Measurements from ENCODE around the gene AP1G2.
"Not testable (repeated sequence)": the region's sequence is repeated elsewhere in the genome, so short reads cannot be mapped to it uniquely, and the experiment has no call there.

The AP1G2 gene

GRCh38 chr14:23567186-23568020 is at the start of gene AP1G2:
TSS of gene AP1G2 (minus strand) at chr14:23567791. CDS start at chr14:23567314, 477 bp downstream.
- peak; percentile 79 for DNase-seq

GRCh38 chr14:23615856-23616255 is 48.3 kb upstream of the AP1G2 start:
- DNase-seq = no peak

- DNase-seq = no peak
Observed at GRCh38 chr14:23614395-23614828, 46.8 kb upstream of the AP1G2 start.

- no peak for DNase-seq
Observed at GRCh38 chr14:23613242-23614070, 45.9 kb upstream of the AP1G2 start.

GRCh38 chr14:23612802-23613201 is 45.2 kb upstream of the AP1G2 start:
- no peak for DNase-seq

GRCh38 chr14:23612354-23612732 is 44.8 kb upstream of the AP1G2 start:
- DNase-seq = no peak

- DNase-seq = no peak
Observed at GRCh38 chr14:23610815-23611289, 43.3 kb upstream of the AP1G2 start.

GRCh38 chr14:23610090-23610814 is 42.7 kb upstream of the AP1G2 start:
- DNase-seq = no peak

- not testable (repeated sequence) for DNase-seq
Observed at GRCh38 chr14:23609411-23610089, 42.0 kb upstream of the AP1G2 start.

- no peak for DNase-seq
Observed at GRCh38 chr14:23609001-23609400, 41.4 kb upstream of the AP1G2 start.

- DNase-seq = no peak
Observed at GRCh38 chr14:23608454-23608853, 40.9 kb upstream of the AP1G2 start.

GRCh38 chr14:23605931-23606585 is 38.5 kb upstream of the AP1G2 start:
- no peak for DNase-seq

- DNase-seq = no peak
Observed at GRCh38 chr14:23604675-23605170, 37.1 kb upstream of the AP1G2 start.

GRCh38 chr14:23604148-23604547 is 36.6 kb upstream of the AP1G2 start:
- DNase-seq = no peak

- DNase-seq = no peak
Observed at GRCh38 chr14:23603103-23603502, 35.5 kb upstream of the AP1G2 start.

- DNase-seq = no peak
Observed at GRCh38 chr14:23602181-23603095, 34.8 kb upstream of the AP1G2 start.

- no peak for DNase-seq
Observed at GRCh38 chr14:23601845-23602180, 34.2 kb upstream of the AP1G2 start.

GRCh38 chr14:23601424-23601823 is 33.8 kb upstream of the AP1G2 start:
- no peak for DNase-seq

GRCh38 chr14:23600806-23601205 is 33.2 kb upstream of the AP1G2 start:
- DNase-seq = no peak

GRCh38 chr14:23600322-23600707 is 32.7 kb upstream of the AP1G2 start:
- no peak for DNase-seq

GRCh38 chr14:23594191-23594590 is 26.6 kb upstream of the AP1G2 start:
- not testable (repeated sequence) for DNase-seq

All from activated CD4-positive, alpha-beta T cell treated with anti-CD3 and anti-CD28 coated beads, Interleukin-2, amount 50 U/mL, for 1 hour (primary cell).